Lung (tissue), 12 donors: ENCODE data around the gene WNT5B. TPM values are rescaled to one million over a fixed set of nuclear protein-coding genes. Genes with fewer than 3 reads are reported as not detected.

Source experiments
- ATAC-seq: fragments of 200-7000 bp; cut with Tn5 transposase; one replicate; pipeline ENCODE4 v1.9.1; 2020; ENCODE audit warnings: moderate number of reproducible peaks; ENCODE audit not compliant: insufficient read depth, low FRiP score
- DNase-seq, 3 donors: peaks; one replicate each; pipeline ENCODE4 v3.0.0-alpha.2; 2013 to 2017
- H3K27ac ChIP-seq, 2 donors: one replicate each; pipeline ENCODE4 v1.5.1; 2013; ENCODE audit warnings: mild to moderate bottlenecking in 2 of 2, moderate library complexity in 2 of 2, control low read depth in 1 of 2, inconsistent platforms in 1 of 2, low read depth in 1 of 2, low read length in 1 of 2
- H3K27me3 ChIP-seq, 3 donors: one replicate each; pipeline ENCODE4 v1.5.1; 2013; ENCODE audit warnings: low read length in 2 of 3; ENCODE audit not compliant: control insufficient read depth in 3 of 3, insufficient read depth in 3 of 3
- H3K36me3 ChIP-seq, 4 donors: one replicate each; pipeline ENCODE4 v1.5.1; 2013; ENCODE audit warnings: low read length in 4 of 4, mild to moderate bottlenecking in 1 of 4, moderate library complexity in 1 of 4; ENCODE audit not compliant: control insufficient read depth in 4 of 4, insufficient read depth in 4 of 4
- H3K4me1 ChIP-seq, 5 donors: one replicate each; pipeline ENCODE4 v1.5.1; 2013; ENCODE audit warnings: low read length in 5 of 5, mild to moderate bottlenecking in 2 of 5, moderate library complexity in 1 of 5; ENCODE audit not compliant: control insufficient read depth in 5 of 5, insufficient read depth in 5 of 5
- H3K4me3 ChIP-seq: one replicate; pipeline ENCODE4 v1.5.1; 2013; ENCODE audit warnings: mild to moderate bottlenecking, control low read depth, moderate library complexity
- H3K9ac ChIP-seq, 2 donors: one replicate each; pipeline ENCODE4 v1.5.1; 2013; ENCODE audit warnings: low read length in 2 of 2, control low read depth in 1 of 2; ENCODE audit not compliant: insufficient read depth in 1 of 2
- H3K9me3 ChIP-seq, 4 donors: one replicate each; pipeline ENCODE4 v1.5.1; 2013; ENCODE audit warnings: low read length in 3 of 4, mild to moderate bottlenecking in 1 of 4, moderate library complexity in 1 of 4; ENCODE audit not compliant: control insufficient read depth in 4 of 4, insufficient read depth in 3 of 4
- CTCF ChIP-seq: IDR thresholded peaks from 2 replicates; pipeline ENCODE4 v1.5.1; 2012; ENCODE audit warnings: mild to moderate bottlenecking; ENCODE audit errors: control extremely low read depth, extremely low read depth
- WGBS, 2 donors: extraction: QIAGEN DNeasy Blood & Tissue Kit; methylation state at CpG; one replicate each; pipeline ENCODE4 v1.1.7; 2013; 5-methylcytosine and 5-hydroxymethylcytosine counted together
- polyA plus RNA-seq, 2 donors: library from polyadenylated mRNA; stranded (reverse); fragments of 200-250 nt; gene quantifications; one replicate each; pipeline ENCODE4 v1.2.1, GENCODE V29; 2013
- total RNA-seq, 2 donors: library from RNA; depleted of rRNA in 1 of 2; stranded (reverse); fragments of >200 nt in 1 of 2; gene quantifications; one replicate each; pipeline ENCODE4 v1.2.1, GENCODE V29; 2014 to 2021
- donor health status: control.
- donor health status: control.
- donor health status: Bipolar disorder and iron deficiency.
- donor health status: healthy.
- donor health status: DM: yes; HTN: yes; CAD: no.

WNT5B gene
- total and polyA plus RNA-seq, 4 donors = 2.8 to 12.6 (median 5.7) TPM

GRCh38 chr12:1663440-1664132 is 34.6 kb downstream of the WNT5B start:
- no peak for TF ChIP-seq CTCF
- DNase-seq (no peak), ATAC-seq (no peak)
- no peaks in the 10 kb centered on the region for H3K9me3 ChIP-seq
- 86 to 87% methylated on average over 11 of the region's 11 CpGs for whole genome bisulfite sequencing, 2 donors
- peaks cover 0 to 8% (median 3%) of the 10 kb centered on the region in 5 donors for H3K4me1 ChIP-seq
- no peaks in the 10 kb centered on the region for H3K36me3 ChIP-seq
- no peak overlapping the region for H3K9ac ChIP-seq
- no peaks in the 10 kb centered on the region for H3K27me3 ChIP-seq
- no peak overlapping the region for H3K27ac ChIP-seq
- H3K4me3 ChIP-seq = no peak overlapping the region

- ATAC-seq = no peak
- peaks cover 0 to 12% (median 5%) of the 10 kb centered on the region in 5 donors for H3K4me1 ChIP-seq
Observed at GRCh38 chr12:1665366-1665765, 36.3 kb downstream of the WNT5B start.

GRCh38 chr12:1666215-1666614 is 37.2 kb downstream of the WNT5B start:
- no peak for DNase-seq

More at GRCh38 chr12:1665366-1665765, 36.3 kb downstream of the WNT5B start:
- no peak for TF ChIP-seq CTCF
- Histone ChIP-seq H3K36me3 (no peaks in the 10 kb centered on the region), H3K9me3 (no peaks in the 10 kb centered on the region), H3K9ac (no peak overlapping the region), H3K27me3 (no peaks in the 10 kb centered on the region), H3K27ac (no peak overlapping the region), H3K4me3 (no peak overlapping the region)
- WGBS, 2 donors = 95 to 97% methylated on average over 2 of the region's 2 CpGs
- DNase-seq = no peak

More at GRCh38 chr12:1666215-1666614, 37.2 kb downstream of the WNT5B start:
- WGBS, 2 donors = 50 to 59% methylated on average over 5 of the region's 5 CpGs
- Histone ChIP-seq H3K4me1 (peaks cover 0 to 9% (median 3%) of the 10 kb centered on the region in 5 donors), H3K4me3 (no peak overlapping the region), H3K36me3 (no peaks in the 10 kb centered on the region), H3K9me3 (no peaks in the 10 kb centered on the region), H3K27me3 (no peaks in the 10 kb centered on the region), H3K9ac (no peak overlapping the region), H3K27ac (no peak overlapping the region)
- ATAC-seq = no peak
- no peak for TF ChIP-seq CTCF
